ENCODE measurements around the gene HEPN1.

Gene HEPN1

DNA sequence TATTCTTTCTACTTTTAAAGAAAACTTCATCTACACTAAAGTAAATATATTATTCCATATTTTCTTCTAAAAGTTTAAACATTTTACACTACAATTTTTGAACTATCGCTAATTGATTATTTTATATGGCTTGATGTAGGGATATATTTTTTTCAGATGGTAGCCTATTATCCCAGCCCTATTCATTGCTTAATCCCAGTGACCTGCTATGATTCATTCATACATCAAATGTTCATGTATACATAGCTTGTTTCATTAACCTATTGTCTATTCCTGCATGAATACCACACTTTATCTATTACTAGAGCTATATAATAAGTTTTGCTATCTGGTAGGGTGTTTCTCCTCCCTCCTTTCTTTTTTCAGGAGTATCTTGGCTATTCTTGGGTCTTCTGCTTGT, 16.4 kb upstream of the HEPN1 start:
- ChIA-PET POLR2A (no interaction called here), CTCF (interaction anchor here (0.8 to 3.2 kb wide), 2 partner anchors 26 to 32 kb away, joined by 3 to 9 read pairs; no protein-coding TSS in a partner anchor)
- TF ChIP-seq, protein P1, sequence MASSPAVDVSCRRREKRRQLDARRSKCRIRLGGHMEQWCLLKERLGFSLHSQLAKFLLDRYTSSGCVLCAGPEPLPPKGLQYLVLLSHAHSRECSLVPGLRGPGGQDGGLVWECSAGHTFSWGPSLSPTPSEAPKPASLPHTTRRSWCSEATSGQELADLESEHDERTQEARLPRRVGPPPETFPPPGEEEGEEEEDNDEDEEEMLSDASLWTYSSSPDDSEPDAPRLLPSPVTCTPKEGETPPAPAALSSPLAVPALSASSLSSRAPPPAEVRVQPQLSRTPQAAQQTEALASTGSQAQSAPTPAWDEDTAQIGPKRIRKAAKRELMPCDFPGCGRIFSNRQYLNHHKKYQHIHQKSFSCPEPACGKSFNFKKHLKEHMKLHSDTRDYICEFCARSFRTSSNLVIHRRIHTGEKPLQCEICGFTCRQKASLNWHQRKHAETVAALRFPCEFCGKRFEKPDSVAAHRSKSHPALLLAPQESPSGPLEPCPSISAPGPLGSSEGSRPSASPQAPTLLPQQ (tag by site-specific recombination; IDR thresholded peaks at IDR 0.05) = no peak
- TF ChIP-seq, protein P2, sequence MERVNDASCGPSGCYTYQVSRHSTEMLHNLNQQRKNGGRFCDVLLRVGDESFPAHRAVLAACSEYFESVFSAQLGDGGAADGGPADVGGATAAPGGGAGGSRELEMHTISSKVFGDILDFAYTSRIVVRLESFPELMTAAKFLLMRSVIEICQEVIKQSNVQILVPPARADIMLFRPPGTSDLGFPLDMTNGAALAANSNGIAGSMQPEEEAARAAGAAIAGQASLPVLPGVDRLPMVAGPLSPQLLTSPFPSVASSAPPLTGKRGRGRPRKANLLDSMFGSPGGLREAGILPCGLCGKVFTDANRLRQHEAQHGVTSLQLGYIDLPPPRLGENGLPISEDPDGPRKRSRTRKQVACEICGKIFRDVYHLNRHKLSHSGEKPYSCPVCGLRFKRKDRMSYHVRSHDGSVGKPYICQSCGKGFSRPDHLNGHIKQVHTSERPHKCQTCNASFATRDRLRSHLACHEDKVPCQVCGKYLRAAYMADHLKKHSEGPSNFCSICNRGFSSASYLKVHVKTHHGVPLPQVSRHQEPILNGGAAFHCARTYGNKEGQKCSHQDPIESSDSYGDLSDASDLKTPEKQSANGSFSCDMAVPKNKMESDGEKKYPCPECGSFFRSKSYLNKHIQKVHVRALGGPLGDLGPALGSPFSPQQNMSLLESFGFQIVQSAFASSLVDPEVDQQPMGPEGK (tag by site-specific recombination; IDR thresholded peaks at IDR 0.05) = no peak
- TF ChIP-seq, protein P3, sequence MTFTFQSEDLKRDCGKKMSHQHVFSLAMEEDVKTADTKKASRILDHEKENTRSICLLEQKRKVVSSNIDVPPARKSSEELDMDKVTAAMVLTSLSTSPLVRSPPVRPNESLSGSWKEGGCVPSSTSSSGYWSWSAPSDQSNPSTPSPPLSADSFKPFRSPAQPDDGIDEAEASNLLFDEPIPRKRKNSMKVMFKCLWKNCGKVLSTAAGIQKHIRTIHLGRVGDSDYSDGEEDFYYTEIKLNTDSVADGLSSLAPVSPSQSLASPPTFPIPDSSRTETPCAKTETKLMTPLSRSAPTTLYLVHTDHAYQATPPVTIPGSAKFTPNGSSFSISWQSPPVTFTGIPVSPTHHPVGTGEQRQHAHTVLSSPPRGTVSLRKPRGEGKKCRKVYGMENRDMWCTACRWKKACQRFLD (tag by site-specific recombination; IDR thresholded peaks at IDR 0.05) = no peak
- no peak for TF ChIP-seq ZNF302 (tag by site-specific recombination; IDR thresholded peaks at IDR 0.05; ENCODE audit: low read depth)
- TF ChIP-seq, protein P4, sequence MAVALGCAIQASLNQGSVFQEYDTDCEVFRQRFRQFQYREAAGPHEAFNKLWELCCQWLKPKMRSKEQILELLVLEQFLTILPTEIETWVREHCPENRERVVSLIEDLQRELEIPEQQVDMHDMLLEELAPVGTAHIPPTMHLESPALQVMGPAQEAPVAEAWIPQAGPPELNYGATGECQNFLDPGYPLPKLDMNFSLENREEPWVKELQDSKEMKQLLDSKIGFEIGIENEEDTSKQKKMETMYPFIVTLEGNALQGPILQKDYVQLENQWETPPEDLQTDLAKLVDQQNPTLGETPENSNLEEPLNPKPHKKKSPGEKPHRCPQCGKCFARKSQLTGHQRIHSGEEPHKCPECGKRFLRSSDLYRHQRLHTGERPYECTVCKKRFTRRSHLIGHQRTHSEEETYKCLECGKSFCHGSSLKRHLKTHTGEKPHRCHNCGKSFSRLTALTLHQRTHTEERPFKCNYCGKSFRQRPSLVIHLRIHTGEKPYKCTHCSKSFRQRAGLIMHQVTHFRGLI (tag by site-specific recombination; IDR thresholded peaks at IDR 0.05) = no peak
- TF ChIP-seq, protein P5, sequence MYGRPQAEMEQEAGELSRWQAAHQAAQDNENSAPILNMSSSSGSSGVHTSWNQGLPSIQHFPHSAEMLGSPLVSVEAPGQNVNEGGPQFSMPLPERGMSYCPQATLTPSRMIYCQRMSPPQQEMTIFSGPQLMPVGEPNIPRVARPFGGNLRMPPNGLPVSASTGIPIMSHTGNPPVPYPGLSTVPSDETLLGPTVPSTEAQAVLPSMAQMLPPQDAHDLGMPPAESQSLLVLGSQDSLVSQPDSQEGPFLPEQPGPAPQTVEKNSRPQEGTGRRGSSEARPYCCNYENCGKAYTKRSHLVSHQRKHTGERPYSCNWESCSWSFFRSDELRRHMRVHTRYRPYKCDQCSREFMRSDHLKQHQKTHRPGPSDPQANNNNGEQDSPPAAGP (tag by site-specific recombination; IDR thresholded peaks at IDR 0.05) = no peak
- no peak for TF ChIP-seq ZNF121 (tag by site-specific recombination; IDR thresholded peaks at IDR 0.05)
- TF ChIP-seq HOXC10 (CRISPR knock-in tag; IDR thresholded peaks at IDR 0.05) = no peak
- no peak for TF ChIP-seq ZNF707 (tag by site-specific recombination; IDR thresholded peaks at IDR 0.05)
- no peak for TF ChIP-seq ZNF114 (tag by site-specific recombination; IDR thresholded peaks at IDR 0.05)
- no peak for TF ChIP-seq ZNF571 (tag by site-specific recombination; IDR thresholded peaks at IDR 0.05)

DNA sequence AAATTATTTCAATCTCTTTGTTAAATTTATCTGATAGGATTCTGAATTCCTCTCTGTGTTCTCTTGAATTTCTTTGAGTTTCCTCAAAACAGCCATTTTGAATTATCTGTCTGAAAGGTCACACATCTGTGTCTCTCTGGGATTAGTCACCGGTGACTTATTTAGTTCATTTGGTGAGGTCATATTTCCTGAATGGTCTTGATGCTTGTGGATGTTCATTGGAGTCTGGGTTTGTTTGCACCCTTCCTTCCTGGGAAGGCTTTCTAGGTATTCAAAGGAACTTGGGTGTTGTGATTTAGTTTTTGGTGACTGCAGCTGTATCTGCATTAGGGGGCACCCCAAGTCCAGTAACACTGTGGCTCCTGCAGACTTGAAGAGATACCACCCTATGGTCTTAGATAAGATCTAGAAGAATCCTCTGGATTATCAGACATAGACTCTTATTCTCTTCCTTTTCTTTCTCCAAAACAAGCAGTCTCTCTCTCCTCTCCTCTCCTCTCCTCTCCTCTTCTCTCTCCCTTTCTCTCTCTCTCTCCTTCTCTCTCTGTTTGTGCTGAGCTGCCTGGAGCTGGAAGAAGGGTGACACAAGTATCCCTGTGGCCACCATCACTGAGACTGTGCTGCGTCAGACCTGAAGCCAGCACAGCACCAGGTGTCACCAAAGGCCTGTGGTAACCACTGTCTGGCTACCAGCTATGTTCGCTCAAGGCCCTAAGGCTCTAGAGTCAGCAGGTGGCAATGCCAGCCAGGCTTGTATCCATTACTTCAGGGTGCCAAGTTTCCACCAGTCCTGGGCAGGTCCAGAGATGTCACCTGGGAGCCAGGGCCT, 3.3 kb upstream of the HEPN1 start:
- Histone ChIP-seq H3K36me3 (ENCODE audit: control insufficient read depth in 2 of 2, insufficient read depth in 1 of 2, low read length in 2 of 2) (no peaks in the 10 kb centered on the region), H3K9me3 (ENCODE audit: control insufficient read depth, insufficient read depth, low read depth, low read length) (no peaks in the 10 kb centered on the region), H3K27ac (ENCODE audit: extremely low read depth, low read depth, low read length) (no peak overlapping the region), H3K4me1 (ENCODE audit: control insufficient read depth, insufficient read depth, low read length) (no peaks in the 10 kb centered on the region), H3K4me3 (ENCODE audit: low read depth, low read length) (no peak overlapping the region)
- TF ChIP-seq ZSCAN30 (tag by site-specific recombination; IDR thresholded peaks at IDR 0.05) (no peak), ZNF623 (tag by site-specific recombination; IDR thresholded peaks at IDR 0.05) (no peak), RBAK (tag by site-specific recombination; IDR thresholded peaks at IDR 0.05) (no peak), ZNF768 (tag by site-specific recombination; IDR thresholded peaks at IDR 0.05) (no peak)
- TF ChIP-seq, protein P6, sequence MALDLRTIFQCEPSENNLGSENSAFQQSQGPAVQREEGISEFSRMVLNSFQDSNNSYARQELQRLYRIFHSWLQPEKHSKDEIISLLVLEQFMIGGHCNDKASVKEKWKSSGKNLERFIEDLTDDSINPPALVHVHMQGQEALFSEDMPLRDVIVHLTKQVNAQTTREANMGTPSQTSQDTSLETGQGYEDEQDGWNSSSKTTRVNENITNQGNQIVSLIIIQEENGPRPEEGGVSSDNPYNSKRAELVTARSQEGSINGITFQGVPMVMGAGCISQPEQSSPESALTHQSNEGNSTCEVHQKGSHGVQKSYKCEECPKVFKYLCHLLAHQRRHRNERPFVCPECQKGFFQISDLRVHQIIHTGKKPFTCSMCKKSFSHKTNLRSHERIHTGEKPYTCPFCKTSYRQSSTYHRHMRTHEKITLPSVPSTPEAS (tag by site-specific recombination; IDR thresholded peaks at IDR 0.05) = no peak
- POLR2A ChIA-PET = no interaction called here
- CTCF ChIA-PET = interaction anchor here (0.6 kb wide), 1 partner anchor 92 kb away, joined by 4 read pairs; no protein-coding TSS in a partner anchor

More for the DNA sequence above, 16.4 kb upstream of the HEPN1 start:
- no peak overlapping the region for H3K27ac ChIP-seq (ENCODE audit: extremely low read depth, low read depth, low read length)
- no peaks in the 10 kb centered on the region for H3K36me3 ChIP-seq (ENCODE audit: control insufficient read depth in 2 of 2, insufficient read depth in 1 of 2, low read length in 2 of 2)
- no peak overlapping the region for H3K4me3 ChIP-seq (ENCODE audit: low read depth, low read length)
- H3K4me1 ChIP-seq (ENCODE audit: control insufficient read depth, insufficient read depth, low read length) = no peaks in the 10 kb centered on the region
- no peaks in the 10 kb centered on the region for H3K9me3 ChIP-seq (ENCODE audit: control insufficient read depth, insufficient read depth, low read depth, low read length)
